Panc1 (cell line): ENCODE measurements around the gene FBRS. TPM values are rescaled to one million over a fixed set of nuclear protein-coding genes. Genes with fewer than 3 reads are reported as not detected.
A peak's percentile ranks its signal among the peaks of the same experiment; 100 is the strongest.

ENCODE experiments used
- ATAC-seq: fragments of 200-7000 bp; cut with Tn5 transposase; 2 replicates; pipeline ENCODE4 v1.9.1; 2020; ENCODE audit warnings: mild to moderate bottlenecking, moderate library complexity
- BruUV-seq: library from RNA; stranded (reverse); fragments of 400-500 nt; replicated peaks from 2 replicates; lab custom pipeline; 2021; lab: Mats Ljungman, UMichigan
- CTCF ChIA-PET: fragments of 300-600 bp; sonication (Branson Sonifier 250); formaldehyde crosslinking; loops from one replicate; lab custom pipeline; 2022; ENCODE audit warnings: antibody characterized with exemption; lab: Charles Lee
- POLR2A ChIA-PET: fragments of 300-600 bp; sonication (Branson Sonifier 250); formaldehyde crosslinking; loops from one replicate; lab custom pipeline; 2022; ENCODE audit warnings: antibody characterized with exemption; lab: Charles Lee
- DNase-seq: peaks from one replicate; pipeline ENCODE4 v3.0.0-alpha.2; 2010; ENCODE audit warnings: low read depth, low spot score
- H3K27ac ChIP-seq: 2 replicates; pipeline ENCODE4 v1.5.1; 2011; ENCODE audit warnings: mild to moderate bottlenecking, low read length, inconsistent platforms
- H3K27me3 ChIP-seq: fragments of 200-500 bp; sonication (Bioruptor generic); 2 replicates; pipeline ENCODE4 v1.6.0; 2014; ENCODE audit warnings: low read length, inconsistent platforms; ENCODE audit not compliant: control insufficient read depth, insufficient read depth
- H3K36me3 ChIP-seq: fragments of 200-500 bp; sonication (Bioruptor generic); 2 replicates; pipeline ENCODE4 v1.5.1; 2014; ENCODE audit warnings: inconsistent platforms, mild to moderate bottlenecking, low read length, moderate library complexity; ENCODE audit not compliant: control insufficient read depth, insufficient read depth
- H3K4me1 ChIP-seq: 2 replicates; pipeline ENCODE4 v1.5.1; 2011; ENCODE audit warnings: inconsistent platforms, mild to moderate bottlenecking, low read length, moderate library complexity; ENCODE audit not compliant: control insufficient read depth, insufficient read depth
- H3K4me3 ChIP-seq, 2 experiments: 2 replicates each; pipeline ENCODE4 v1.5.1; 2011 to 2012; ENCODE audit warnings: low read depth in 2 of 2, low read length in 2 of 2, mild to moderate bottlenecking in 2 of 2, inconsistent platforms in 1 of 2, moderate library complexity in 1 of 2
- H3K9me3 ChIP-seq: fragments of 200-500 bp; sonication (Bioruptor generic); 2 replicates; pipeline ENCODE4 v1.5.1; 2014; ENCODE audit warnings: low read depth, mild to moderate bottlenecking, inconsistent platforms, low read length, moderate library complexity; ENCODE audit not compliant: control insufficient read depth, insufficient read depth
- POLR2AphosphoS5 ChIP-seq: IDR thresholded peaks from 2 replicates; pipeline ENCODE4 v1.6.1; 2012; ENCODE audit warnings: mild to moderate bottlenecking, low read depth, low read length, moderate library complexity
- SIN3A ChIP-seq: IDR thresholded peaks from 2 replicates; pipeline ENCODE4 v1.6.1; 2012; ENCODE audit warnings: low read depth, mild to moderate bottlenecking, low read length, moderate library complexity, borderline replicate concordance; ENCODE audit not compliant: insufficient read depth
- TCF7L2 ChIP-seq: IDR thresholded peaks from 2 replicates; pipeline ENCODE4 v1.6.1; 2011; ENCODE audit warnings: mild to moderate bottlenecking, low read depth, low read length, inconsistent platforms
- in situ Hi-C: cut with HindIII; loops from 2 replicates; pipeline ENCODE4 v1.10.0; 2016; ENCODE audit warnings: low sequenced_read_pairs, low pct_unique_long_range_greater_than_20kb
- intact Hi-C: fragments of 100-400 bp; cut with micrococcal nuclease; formaldehyde crosslinking; loops from one replicate; pipeline ENCODE4 v1.10.0; 2022; ENCODE audit not compliant: unreplicated experiment
- total RNA-seq: library from RNA; stranded (reverse); gene quantifications from one replicate; pipeline ENCODE4 v1.2.1, GENCODE V29; 2021; ENCODE audit not compliant: unreplicated experiment
- TF ChIP-seq, protein P1 (sequence below): fragments of 450-650 bp; IDR thresholded peaks from 2 replicates; pipeline ENCODE4 v1.5.1; 2017; ENCODE audit warnings: mild to moderate bottlenecking
- TF ChIP-seq, protein P2 (sequence below), 2 experiments: IDR thresholded peaks; 2 replicates each; pipeline ENCODE4 v1.6.1; 2011 to 2012; ENCODE audit warnings: low read depth in 2 of 2, control low read depth in 1 of 2, low read length in 1 of 2, mild to moderate bottlenecking in 1 of 2, moderate library complexity in 1 of 2; ENCODE audit not compliant: insufficient read depth in 1 of 2

Gene FBRS
- total RNA-seq, 1 experiment from 2014 or later = 103 TPM

DNA sequence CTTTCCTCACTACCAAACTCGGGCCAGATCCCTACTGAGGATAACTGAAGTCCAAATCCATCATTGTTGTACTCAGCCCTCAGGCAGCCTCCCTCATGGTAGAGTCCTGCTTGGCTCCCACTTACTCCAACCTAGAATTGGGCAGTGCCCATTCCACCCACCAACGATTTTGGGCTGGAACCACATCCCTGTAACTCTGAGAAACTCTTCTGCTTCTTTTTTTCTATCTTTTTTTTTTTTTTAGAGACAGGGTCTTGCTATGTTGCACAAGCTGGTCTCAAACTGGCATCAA lies 6.3 kb upstream of the FBRS start:
- intact Hi-C loops = no loop called here
- Histone ChIP-seq H3K36me3 (peaks cover 6% of the 10 kb centered on the region; the same call in 1 of the 2 replicates), H3K4me3 (peak overlapping the region; percentile 87 to 100), H3K9me3 (no peaks in the 10 kb centered on the region), H3K4me1 (peaks cover 10% of the 10 kb centered on the region; the same call in 1 of the 2 replicates), H3K27ac (peak overlapping the region; percentile 88), H3K27me3 (no peaks in the 10 kb centered on the region)
- TF ChIP-seq SIN3A (no peak), POLR2AphosphoS5 (no peak), TCF7L2 (no peak)
- TF ChIP-seq, protein P1, sequence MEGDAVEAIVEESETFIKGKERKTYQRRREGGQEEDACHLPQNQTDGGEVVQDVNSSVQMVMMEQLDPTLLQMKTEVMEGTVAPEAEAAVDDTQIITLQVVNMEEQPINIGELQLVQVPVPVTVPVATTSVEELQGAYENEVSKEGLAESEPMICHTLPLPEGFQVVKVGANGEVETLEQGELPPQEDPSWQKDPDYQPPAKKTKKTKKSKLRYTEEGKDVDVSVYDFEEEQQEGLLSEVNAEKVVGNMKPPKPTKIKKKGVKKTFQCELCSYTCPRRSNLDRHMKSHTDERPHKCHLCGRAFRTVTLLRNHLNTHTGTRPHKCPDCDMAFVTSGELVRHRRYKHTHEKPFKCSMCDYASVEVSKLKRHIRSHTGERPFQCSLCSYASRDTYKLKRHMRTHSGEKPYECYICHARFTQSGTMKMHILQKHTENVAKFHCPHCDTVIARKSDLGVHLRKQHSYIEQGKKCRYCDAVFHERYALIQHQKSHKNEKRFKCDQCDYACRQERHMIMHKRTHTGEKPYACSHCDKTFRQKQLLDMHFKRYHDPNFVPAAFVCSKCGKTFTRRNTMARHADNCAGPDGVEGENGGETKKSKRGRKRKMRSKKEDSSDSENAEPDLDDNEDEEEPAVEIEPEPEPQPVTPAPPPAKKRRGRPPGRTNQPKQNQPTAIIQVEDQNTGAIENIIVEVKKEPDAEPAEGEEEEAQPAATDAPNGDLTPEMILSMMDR = no peak
- TF ChIP-seq, protein P2, sequence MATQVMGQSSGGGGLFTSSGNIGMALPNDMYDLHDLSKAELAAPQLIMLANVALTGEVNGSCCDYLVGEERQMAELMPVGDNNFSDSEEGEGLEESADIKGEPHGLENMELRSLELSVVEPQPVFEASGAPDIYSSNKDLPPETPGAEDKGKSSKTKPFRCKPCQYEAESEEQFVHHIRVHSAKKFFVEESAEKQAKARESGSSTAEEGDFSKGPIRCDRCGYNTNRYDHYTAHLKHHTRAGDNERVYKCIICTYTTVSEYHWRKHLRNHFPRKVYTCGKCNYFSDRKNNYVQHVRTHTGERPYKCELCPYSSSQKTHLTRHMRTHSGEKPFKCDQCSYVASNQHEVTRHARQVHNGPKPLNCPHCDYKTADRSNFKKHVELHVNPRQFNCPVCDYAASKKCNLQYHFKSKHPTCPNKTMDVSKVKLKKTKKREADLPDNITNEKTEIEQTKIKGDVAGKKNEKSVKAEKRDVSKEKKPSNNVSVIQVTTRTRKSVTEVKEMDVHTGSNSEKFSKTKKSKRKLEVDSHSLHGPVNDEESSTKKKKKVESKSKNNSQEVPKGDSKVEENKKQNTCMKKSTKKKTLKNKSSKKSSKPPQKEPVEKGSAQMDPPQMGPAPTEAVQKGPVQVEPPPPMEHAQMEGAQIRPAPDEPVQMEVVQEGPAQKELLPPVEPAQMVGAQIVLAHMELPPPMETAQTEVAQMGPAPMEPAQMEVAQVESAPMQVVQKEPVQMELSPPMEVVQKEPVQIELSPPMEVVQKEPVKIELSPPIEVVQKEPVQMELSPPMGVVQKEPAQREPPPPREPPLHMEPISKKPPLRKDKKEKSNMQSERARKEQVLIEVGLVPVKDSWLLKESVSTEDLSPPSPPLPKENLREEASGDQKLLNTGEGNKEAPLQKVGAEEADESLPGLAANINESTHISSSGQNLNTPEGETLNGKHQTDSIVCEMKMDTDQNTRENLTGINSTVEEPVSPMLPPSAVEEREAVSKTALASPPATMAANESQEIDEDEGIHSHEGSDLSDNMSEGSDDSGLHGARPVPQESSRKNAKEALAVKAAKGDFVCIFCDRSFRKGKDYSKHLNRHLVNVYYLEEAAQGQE (IDR thresholded peaks at IDR 0.05; ENCODE audit: insufficient read depth in 1 of 2, low read depth in 2 of 2, low read length in 1 of 2) = no peak
- CTCF ChIA-PET = no interaction called here
- BruUV-seq = no TSS peak
- in situ Hi-C loops = no loop called here
- no peak for ATAC-seq
- POLR2A ChIA-PET = no interaction called here
- DNase-seq = no peak

DNA sequence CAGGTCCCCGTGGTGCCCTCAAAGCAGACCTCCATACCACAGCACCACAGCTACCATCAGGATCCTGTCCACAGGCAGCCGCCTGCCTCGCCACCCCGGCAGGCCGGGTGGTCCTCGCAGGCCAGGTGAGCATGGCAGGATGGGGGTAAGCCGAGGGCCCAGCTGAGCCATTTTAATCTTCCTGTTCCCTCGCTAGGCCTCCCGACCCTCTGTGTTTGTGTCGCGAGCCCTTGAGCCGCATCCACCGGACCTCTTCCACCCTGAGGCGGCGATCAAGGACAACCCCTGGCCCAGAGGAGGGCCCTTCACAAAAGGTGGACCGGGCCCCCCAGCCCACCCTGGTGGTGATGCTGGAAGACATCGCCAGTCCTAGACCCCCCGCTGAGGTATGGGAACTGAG lies 5.5 kb upstream of the FBRS start:
- Histone ChIP-seq H3K4me3 (no peak overlapping the region), H3K27me3 (no peaks in the 10 kb centered on the region), H3K27ac (peak overlapping the region; percentile 88), H3K4me1 (peaks cover 15% of the 10 kb centered on the region), H3K9me3 (no peaks in the 10 kb centered on the region), H3K36me3 (peaks cover 6% of the 10 kb centered on the region; the same call in 1 of the 2 replicates)
- CTCF ChIA-PET = no interaction called here
- intact Hi-C loops (no loop called here), in situ Hi-C loops (no loop called here)
- ATAC-seq (no peak), DNase-seq (no peak)
- POLR2A ChIA-PET = no interaction called here
- no peak for TF ChIP-seq TCF7L2
- TF ChIP-seq, protein P1 = no peak
- TF ChIP-seq, protein P2 (IDR thresholded peaks at IDR 0.05; ENCODE audit: insufficient read depth in 1 of 2, low read depth in 2 of 2, low read length in 1 of 2) = no peak
- BruUV-seq = no TSS peak
